Fibroblast of lung (primary cell): ENCODE measurements around the gene HTT. TPM values are rescaled to one million over a fixed set of nuclear protein-coding genes. Genes with fewer than 3 reads are reported as not detected.

ENCODE experiments used
- DNase-seq, 2 donors: peaks; one replicate each; pipeline versions ENCODE4 v3.0.0 to v3.0.0-alpha.2; 2010; ENCODE audit warnings: low read depth in 2 of 2
- H2AFZ ChIP-seq: 2 replicates; pipeline ENCODE4 v1.5.1; 2012; ENCODE audit warnings: low read length, control low read depth, inconsistent platforms
- H3K27ac ChIP-seq: 2 replicates; pipeline ENCODE4 v1.5.1; 2011; ENCODE audit warnings: low read length, control low read depth; ENCODE audit not compliant: insufficient read depth
- H3K27me3 ChIP-seq: 2 replicates; pipeline ENCODE4 v1.5.1; 2011; ENCODE audit warnings: mild to moderate bottlenecking, low read length; ENCODE audit not compliant: control insufficient read depth, insufficient read depth
- H3K36me3 ChIP-seq: 2 replicates; pipeline ENCODE4 v1.5.1; 2011; ENCODE audit warnings: low read length; ENCODE audit not compliant: control insufficient read depth, insufficient read depth
- H3K4me1 ChIP-seq: 2 replicates; pipeline ENCODE4 v1.5.1; 2011; ENCODE audit warnings: low read length; ENCODE audit not compliant: control insufficient read depth, insufficient read depth; ENCODE audit errors: extremely low read depth
- H3K4me2 ChIP-seq: 2 replicates; pipeline ENCODE4 v1.5.1; 2011; ENCODE audit warnings: low read length, control low read depth; ENCODE audit not compliant: insufficient read depth; ENCODE audit errors: extremely low read depth
- H3K4me3 ChIP-seq, 4 experiments: fragments of 200-600 bp in 1 of 4; sonication (generic) in 1 of 4; replicated peaks in 1 of 4; 2 replicates each; pipeline ENCODE4 v1.5.1; 2011 to 2016; ENCODE audit warnings: low read length in 4 of 4, low read depth in 3 of 4, mild to moderate bottlenecking in 3 of 4, control low read depth in 2 of 4, inconsistent platforms in 1 of 4, mixed read lengths in 1 of 4; ENCODE audit not compliant: insufficient read depth in 1 of 4; ENCODE audit errors: control extremely low read depth in 1 of 4
- H3K79me2 ChIP-seq: 2 replicates; pipeline ENCODE4 v1.5.1; 2012; ENCODE audit warnings: mild to moderate bottlenecking, low read length, inconsistent platforms; ENCODE audit not compliant: control insufficient read depth, insufficient read depth
- H3K9ac ChIP-seq: 2 replicates; pipeline ENCODE4 v1.5.1; 2011; ENCODE audit warnings: mild to moderate bottlenecking, low read length, control low read depth; ENCODE audit not compliant: insufficient read depth
- H3K9me3 ChIP-seq: 2 replicates; pipeline ENCODE4 v1.5.1; 2012; ENCODE audit warnings: low read depth, low read length; ENCODE audit not compliant: control insufficient read depth, insufficient read depth
- H4K20me1 ChIP-seq: 2 replicates; pipeline ENCODE4 v1.5.1; 2011; ENCODE audit warnings: low read length; ENCODE audit not compliant: control insufficient read depth, insufficient read depth; ENCODE audit errors: extremely low read depth
- EZH2 ChIP-seq: IDR thresholded peaks from 2 replicates; pipeline ENCODE4 v1.5.1; 2012; ENCODE audit warnings: low read length, control low read depth, mild to moderate bottlenecking; ENCODE audit errors: missing control alignments
- polyA plus RNA-seq, 2 donors: library from polyadenylated mRNA; depleted of rRNA in 1 of 2; stranded (reverse) in 1 of 2; unstranded in 1 of 2; fragments of >200 nt; gene quantifications; 2 replicates each; pipeline ENCODE4 v1.2.1, GENCODE V29; 2011 to 2012; ENCODE audit warnings: missing spikeins in 1 of 2
- total RNA-seq: library from RNA; depleted of rRNA; stranded (reverse); fragments of >200 nt; gene quantifications from 2 replicates; pipeline ENCODE4 v1.2.1, GENCODE V29; 2014
- TF ChIP-seq, protein P1 (sequence below), 2 donors: IDR thresholded peaks in 1 of 2; conservative IDR thresholded peaks in 1 of 2; 1 replicate in 1 of 2; 2 replicates in 1 of 2; pipeline ENCODE4 v1.5.1; 2011 to 2012; ENCODE audit warnings: low read length in 2 of 2, control low read depth in 1 of 2, inconsistent platforms in 1 of 2, low read depth in 1 of 2, mild to moderate bottlenecking in 1 of 2

The HTT gene
- total and polyA plus RNA-seq, 2 donors (not counting 1 experiment from before 2014, with no cell fraction given), result 13.2 to 41.8 TPM

DNA sequence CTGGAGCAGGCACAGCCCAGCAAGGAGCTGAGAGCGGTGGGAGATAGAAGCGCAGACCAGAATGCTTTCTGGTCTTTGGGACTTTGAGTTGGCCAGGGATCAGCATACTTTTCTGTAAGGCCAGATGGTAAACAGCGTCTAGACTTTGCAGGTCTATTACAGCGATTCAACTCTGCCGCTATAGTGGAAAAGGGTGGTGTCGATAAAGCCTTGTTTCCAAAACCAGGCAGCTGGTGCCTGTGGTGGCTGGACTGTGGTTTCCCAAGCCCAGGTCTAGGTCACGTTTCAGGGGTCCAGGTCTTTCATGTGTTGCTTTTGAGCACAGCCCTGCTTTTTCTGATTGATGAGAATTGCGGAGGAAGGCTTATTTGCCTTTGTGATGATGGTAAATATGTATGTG is 40.2 kb upstream of the HTT start:
- TF ChIP-seq EZH2, result no peak
- TF ChIP-seq, protein P1, sequence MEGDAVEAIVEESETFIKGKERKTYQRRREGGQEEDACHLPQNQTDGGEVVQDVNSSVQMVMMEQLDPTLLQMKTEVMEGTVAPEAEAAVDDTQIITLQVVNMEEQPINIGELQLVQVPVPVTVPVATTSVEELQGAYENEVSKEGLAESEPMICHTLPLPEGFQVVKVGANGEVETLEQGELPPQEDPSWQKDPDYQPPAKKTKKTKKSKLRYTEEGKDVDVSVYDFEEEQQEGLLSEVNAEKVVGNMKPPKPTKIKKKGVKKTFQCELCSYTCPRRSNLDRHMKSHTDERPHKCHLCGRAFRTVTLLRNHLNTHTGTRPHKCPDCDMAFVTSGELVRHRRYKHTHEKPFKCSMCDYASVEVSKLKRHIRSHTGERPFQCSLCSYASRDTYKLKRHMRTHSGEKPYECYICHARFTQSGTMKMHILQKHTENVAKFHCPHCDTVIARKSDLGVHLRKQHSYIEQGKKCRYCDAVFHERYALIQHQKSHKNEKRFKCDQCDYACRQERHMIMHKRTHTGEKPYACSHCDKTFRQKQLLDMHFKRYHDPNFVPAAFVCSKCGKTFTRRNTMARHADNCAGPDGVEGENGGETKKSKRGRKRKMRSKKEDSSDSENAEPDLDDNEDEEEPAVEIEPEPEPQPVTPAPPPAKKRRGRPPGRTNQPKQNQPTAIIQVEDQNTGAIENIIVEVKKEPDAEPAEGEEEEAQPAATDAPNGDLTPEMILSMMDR (conservative IDR thresholded peaks at IDR 0.05 in 1 of 2, IDR thresholded peaks at IDR 0.05 in 1 of 2; ENCODE audit: low read depth in 1 of 2, low read length in 2 of 2), result no peak

DNA sequence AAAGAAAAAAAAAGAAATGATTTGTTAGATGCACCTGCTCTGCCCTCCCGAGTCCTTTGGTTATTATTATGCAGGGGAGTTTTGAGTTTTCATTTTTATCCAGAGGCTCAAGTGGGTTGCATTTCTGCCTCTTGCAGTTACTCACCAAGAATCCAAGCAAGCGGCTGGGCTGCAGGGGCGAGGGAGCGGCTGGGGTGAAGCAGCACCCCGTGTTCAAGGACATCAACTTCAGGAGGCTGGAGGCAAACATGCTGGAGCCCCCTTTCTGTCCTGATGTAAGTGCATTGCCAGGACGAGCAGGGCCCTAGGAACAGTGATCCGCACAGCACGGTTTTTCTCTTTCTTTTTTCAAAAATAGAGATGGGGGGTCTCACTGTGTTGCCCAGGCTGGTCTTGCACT is 39.2 kb upstream of the HTT start:
- Histone ChIP-seq H2AFZ (no peak overlapping the region), H3K9ac (no peak overlapping the region), H3K9me3 (no peaks in the 10 kb centered on the region), H3K4me2 (no peak overlapping the region), H3K36me3 (no peaks in the 10 kb centered on the region), H3K79me2 (no peaks in the 10 kb centered on the region), H3K4me1 (peaks cover 4% of the 10 kb centered on the region), H3K27ac (no peak overlapping the region), H3K27me3 (peaks cover 7% of the 10 kb centered on the region), H4K20me1 (no peaks in the 10 kb centered on the region), H3K4me3 (no peak overlapping the region)
- no peak for DNase-seq
- TF ChIP-seq, protein P1 (conservative IDR thresholded peaks at IDR 0.05 in 1 of 2, IDR thresholded peaks at IDR 0.05 in 1 of 2; ENCODE audit: low read depth in 1 of 2, low read length in 2 of 2), result no peak
- no peak for TF ChIP-seq EZH2

More for the DNA sequence above, 40.2 kb upstream of the HTT start:
- peaks cover 4% of the 10 kb centered on the region for H3K4me1 ChIP-seq
- H3K27me3 ChIP-seq, result peaks cover 7% of the 10 kb centered on the region
- H2AFZ ChIP-seq, result no peak overlapping the region
- no peak overlapping the region for H3K4me2 ChIP-seq
- no peak overlapping the region for H3K9ac ChIP-seq
- no peak for DNase-seq
- no peaks in the 10 kb centered on the region for H4K20me1 ChIP-seq
- no peaks in the 10 kb centered on the region for H3K36me3 ChIP-seq
- no peak overlapping the region for H3K4me3 ChIP-seq
- H3K9me3 ChIP-seq, result no peaks in the 10 kb centered on the region
- H3K27ac ChIP-seq, result no peak overlapping the region
- no peaks in the 10 kb centered on the region for H3K79me2 ChIP-seq

DNA sequence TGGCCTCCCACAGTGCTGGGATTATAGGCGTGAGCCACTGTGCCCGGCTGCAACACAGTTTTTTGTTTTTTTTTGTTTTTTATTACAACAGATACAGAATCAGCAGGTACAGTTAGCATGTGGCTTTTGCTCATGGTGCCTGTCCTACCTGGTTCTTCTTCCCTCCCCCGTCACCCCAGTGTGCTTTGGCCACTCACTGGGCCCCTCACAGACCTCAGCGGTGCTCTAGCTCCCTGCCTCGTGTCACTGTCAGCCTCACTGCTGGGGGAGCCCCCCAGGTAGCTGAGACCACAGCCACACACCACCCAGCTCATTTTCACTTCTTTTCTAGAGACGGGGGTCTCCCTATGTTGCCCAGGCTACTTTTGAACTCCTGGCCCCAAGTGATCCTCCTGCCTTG is 38.8 kb upstream of the HTT start:
- Histone ChIP-seq H3K27me3 (peaks cover 7% of the 10 kb centered on the region), H3K27ac (no peak overlapping the region), H3K9ac (no peak overlapping the region), H2AFZ (no peak overlapping the region), H3K79me2 (no peaks in the 10 kb centered on the region), H3K9me3 (no peaks in the 10 kb centered on the region), H3K4me1 (peaks cover 4% of the 10 kb centered on the region), H3K4me3 (no peak overlapping the region), H4K20me1 (no peaks in the 10 kb centered on the region), H3K36me3 (no peaks in the 10 kb centered on the region), H3K4me2 (no peak overlapping the region)
- no peak for TF ChIP-seq EZH2
- TF ChIP-seq, protein P1 (conservative IDR thresholded peaks at IDR 0.05 in 1 of 2, IDR thresholded peaks at IDR 0.05 in 1 of 2; ENCODE audit: low read depth in 1 of 2, low read length in 2 of 2), result no peak
- DNase-seq, result no peak
